Tibial nerve (tissue), 4 donors: ENCODE data around the gene ATP6V0E2.

Experiments
- EP300 ChIP-seq, 2 donors: sonication (generic); formaldehyde crosslinking; IDR thresholded peaks; one replicate each; pipeline ENCODE4 v1.6.1; 2017; ENCODE audit warnings: antibody characterized with exemption in 2 of 2, mild to moderate bottlenecking in 1 of 2
- POLR2A ChIP-seq, 2 donors: fragments of 450-650 bp; IDR thresholded peaks; one replicate each; pipeline ENCODE4 v1.6.1; 2017; ENCODE audit warnings: antibody characterized with exemption in 2 of 2, mild to moderate bottlenecking in 2 of 2, moderate library complexity in 2 of 2
- TF ChIP-seq, protein P1 (sequence below), 5 experiments: fragments of 200-600 bp in 3 of 5; fragments of 450-650 bp in 2 of 5; sonication (generic) in 3 of 5; IDR thresholded peaks; one replicate each; pipeline ENCODE4 v1.5.1; 2016 to 2019; ENCODE audit warnings: antibody characterized with exemption in 5 of 5, mild to moderate bottlenecking in 3 of 5, moderate library complexity in 2 of 5

GRCh38 chr7:149879271-149879743 lies 5.5 kb downstream of the ATP6V0E2 start:
- TF ChIP-seq POLR2A (IDR thresholded peaks at IDR 0.05), result no peak
- TF ChIP-seq, protein P1, sequence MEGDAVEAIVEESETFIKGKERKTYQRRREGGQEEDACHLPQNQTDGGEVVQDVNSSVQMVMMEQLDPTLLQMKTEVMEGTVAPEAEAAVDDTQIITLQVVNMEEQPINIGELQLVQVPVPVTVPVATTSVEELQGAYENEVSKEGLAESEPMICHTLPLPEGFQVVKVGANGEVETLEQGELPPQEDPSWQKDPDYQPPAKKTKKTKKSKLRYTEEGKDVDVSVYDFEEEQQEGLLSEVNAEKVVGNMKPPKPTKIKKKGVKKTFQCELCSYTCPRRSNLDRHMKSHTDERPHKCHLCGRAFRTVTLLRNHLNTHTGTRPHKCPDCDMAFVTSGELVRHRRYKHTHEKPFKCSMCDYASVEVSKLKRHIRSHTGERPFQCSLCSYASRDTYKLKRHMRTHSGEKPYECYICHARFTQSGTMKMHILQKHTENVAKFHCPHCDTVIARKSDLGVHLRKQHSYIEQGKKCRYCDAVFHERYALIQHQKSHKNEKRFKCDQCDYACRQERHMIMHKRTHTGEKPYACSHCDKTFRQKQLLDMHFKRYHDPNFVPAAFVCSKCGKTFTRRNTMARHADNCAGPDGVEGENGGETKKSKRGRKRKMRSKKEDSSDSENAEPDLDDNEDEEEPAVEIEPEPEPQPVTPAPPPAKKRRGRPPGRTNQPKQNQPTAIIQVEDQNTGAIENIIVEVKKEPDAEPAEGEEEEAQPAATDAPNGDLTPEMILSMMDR (IDR thresholded peaks at IDR 0.05), result no peak
- TF ChIP-seq EP300 (IDR thresholded peaks at IDR 0.05), result no peak
